Stimulated activated CD4-positive, alpha-beta T cell treated with anti-CD3 and anti-CD28 coated beads, Interleukin-4, amount 100 ng/mL, for 4 hours (primary cell): ENCODE data around the gene MST1.

Experiments
- DNase-seq, 2 experiments: peaks; one replicate each; pipeline ENCODE4 v3.0.0-alpha.2; 2020

The MST1 gene

DNA sequence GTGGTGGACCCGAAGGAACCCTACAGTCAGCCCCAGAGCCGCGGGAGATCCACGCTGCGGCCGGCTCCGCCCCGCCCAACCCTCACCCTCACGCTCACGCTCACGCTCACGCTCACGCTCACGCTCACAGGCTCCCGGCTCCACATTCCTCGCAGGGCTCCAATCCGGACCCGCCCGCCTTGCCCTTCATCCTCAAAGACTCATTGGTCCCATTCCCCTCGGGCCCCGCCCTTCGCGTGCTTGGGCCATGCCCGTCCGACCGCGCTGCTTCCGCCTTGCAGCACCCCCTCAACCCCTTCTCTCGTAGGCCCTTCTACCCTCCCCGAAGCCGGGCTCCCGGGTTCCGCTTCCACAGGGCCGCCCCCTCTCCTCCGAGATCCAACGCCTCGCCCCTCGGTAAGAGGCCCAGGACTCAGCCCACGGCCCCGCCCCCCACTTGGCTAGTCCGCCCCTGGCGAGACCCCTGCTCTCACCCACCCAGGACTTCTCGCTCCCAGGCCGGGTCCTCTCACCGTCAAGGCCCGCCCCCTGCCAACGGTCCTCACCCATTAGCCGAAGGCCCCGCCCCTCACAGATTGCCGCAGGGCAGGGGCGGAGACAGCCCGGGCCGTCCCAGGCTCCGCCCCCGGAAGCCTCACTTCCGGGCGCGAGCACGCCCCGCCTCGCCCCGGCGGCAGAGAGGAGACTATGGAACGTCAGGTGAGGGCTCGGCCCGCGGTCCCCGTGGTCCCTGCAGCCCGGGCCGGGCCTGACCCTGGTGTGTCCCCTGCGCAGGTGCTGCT lies 15.4 kb downstream of the MST1 start, which contains the start of gene APEH:
TSS of gene APEH (plus strand) at position 637 of the 782 bp plus-strand sequence. CDS start at position 688, 51 bp downstream.
- DNase-seq, result peak; percentile 97 to 98

DNA sequence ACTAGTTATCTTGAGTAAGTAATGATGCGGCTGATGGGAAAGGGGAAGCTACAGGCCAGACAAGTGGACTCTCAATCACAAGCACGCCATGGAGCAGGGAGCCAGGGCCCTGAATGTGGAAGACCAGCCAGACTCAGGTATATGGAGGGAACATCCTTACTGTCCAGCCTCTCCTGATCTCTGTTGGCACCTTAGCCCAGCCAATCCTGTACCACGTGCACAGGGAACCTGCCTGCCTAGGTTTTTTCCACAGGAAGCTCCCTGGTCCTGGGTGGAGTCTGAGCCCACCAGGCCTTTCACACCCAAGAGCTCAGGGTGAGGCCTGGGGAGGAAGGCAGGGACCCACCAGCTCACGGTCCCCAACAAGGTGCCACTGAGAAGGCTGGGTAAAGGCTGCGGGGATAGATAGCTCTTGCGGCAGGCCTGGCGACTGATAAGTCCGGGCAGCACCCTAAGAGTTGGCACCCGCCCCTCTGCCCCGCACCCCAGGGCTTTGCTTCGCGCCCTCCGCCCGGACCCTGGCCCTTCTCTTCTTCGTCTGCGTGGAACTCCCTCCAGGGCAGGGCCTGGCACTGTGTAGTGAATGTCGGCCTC lies 16.1 kb downstream of the MST1 start:
- DNase-seq, result no peak

DNA sequence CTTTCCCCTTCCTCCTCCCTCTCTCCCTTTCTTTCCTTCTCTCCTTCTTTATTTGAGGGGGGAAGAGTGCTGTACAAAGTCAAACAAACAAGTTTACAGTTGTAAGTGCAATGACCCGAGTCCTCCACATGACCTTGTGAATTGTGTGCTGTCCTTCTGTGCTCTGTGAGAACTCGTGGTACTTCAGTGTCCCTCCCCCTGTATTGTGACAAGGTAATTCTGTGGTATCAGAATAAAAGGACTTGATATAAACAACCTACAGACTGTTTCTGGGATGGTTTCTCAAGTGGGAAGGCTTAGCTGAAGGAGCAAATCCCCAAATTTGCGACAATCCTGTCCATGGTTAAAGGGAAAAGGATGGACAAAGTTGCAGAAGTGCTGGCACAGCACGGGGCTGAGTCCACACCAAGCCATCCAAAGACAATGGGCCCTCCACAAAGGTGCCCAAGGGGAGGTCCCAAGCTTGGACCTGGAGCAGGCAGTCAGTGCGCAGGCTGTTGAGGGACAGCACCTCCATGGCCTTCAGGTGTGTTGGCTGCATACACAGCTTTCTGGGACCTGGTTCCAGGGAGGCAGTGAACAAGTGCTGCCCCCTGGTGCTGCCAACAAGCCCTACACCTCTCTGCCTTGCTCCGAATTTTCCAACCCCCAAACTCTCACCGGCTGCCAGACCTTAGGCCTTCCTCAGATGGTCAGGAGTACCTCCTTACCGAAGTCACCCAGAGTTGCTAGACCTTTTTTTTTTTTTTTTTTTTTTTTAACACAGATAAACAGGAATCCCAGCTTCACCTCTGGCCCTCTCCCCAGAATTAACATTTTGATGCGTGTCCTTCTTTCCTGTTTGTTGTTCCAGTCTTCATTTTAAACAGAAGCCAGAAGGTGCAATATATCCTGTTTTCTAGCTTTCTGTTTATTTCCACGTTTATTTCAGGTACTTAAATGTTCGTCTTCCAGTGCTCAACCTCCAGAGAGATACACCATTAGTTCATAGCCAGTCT lies 17.7 kb downstream of the MST1 start:
- peak; percentile 61 to 68 for DNase-seq

DNA sequence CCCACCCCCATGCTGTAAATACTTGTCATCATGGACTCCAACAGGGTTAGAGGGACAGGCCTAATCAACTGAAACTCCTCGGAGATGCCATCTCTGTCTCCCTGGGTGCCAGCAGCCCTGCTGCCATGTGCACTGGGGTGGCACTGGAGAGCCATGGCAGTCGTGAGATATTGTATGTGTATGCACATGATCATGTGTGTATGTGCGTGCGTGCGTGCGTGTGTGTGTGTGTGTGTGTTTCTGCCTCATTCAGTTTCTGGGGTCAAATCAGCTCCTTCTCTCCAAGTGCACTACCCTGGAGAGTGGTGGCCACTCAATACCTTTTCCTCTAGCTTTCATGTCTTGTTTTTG lies 18.4 kb downstream of the MST1 start:
- no peak for DNase-seq

DNA sequence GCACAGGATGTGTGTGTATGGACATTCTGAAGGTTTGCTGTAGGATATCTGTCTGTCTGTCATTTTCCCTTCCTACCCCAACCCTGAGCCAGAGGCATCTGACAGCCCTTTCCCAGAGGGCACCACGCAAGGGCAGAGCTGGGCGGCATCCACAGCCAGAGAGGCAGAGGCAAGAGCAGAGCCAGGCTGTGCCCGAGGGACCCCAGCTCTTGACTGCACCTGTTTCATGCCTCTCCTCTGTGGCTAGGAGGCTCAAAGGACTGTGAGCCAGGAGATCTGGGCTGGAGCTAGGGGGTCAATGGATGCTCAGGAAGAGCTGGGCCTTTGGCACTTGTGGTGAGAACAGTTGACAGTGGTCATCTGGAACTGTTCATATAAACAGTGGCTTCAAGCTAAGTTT lies 19.9 kb downstream of the MST1 start:
- DNase-seq, result no peak

DNA sequence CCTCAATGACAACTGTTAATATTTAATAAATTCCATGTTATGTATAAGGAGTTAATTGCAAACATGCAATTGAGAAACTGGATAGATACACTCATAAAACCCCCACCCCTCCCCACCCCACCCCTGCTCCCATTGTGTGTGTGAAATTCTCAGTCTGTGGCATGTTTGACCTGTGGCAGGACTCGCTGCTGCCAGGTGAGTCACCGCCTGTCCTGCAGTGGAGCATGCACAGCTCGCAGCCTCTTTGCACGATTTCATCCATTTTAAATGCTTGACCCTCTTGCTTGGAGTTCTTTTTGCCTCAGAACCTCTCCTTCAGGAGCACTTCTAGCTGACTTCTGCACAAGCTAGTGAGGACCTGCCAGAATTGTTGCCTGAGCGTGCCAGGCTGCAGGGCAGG lies 20.4 kb downstream of the MST1 start:
- no peak for DNase-seq

DNA sequence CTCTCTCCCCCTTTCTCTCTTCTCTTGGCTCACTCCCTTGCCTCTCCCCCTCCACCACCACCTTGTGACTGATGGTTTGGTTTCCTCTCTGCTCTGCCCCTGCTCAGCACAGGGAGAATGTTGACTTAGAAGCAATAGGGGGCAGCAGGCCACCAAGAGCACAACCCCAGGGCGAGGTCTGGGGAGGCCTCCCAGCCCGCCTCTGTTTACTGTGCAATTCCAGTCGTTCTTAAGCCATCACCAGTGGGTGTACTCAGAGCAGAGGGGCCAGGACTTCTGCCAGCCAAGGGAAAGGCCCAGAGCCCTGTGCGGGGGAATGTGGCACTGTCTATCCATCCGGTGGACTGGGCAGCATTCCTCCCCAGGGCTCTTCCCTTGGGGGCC lies 20.9 kb downstream of the MST1 start:
- DNase-seq, result no peak

DNA sequence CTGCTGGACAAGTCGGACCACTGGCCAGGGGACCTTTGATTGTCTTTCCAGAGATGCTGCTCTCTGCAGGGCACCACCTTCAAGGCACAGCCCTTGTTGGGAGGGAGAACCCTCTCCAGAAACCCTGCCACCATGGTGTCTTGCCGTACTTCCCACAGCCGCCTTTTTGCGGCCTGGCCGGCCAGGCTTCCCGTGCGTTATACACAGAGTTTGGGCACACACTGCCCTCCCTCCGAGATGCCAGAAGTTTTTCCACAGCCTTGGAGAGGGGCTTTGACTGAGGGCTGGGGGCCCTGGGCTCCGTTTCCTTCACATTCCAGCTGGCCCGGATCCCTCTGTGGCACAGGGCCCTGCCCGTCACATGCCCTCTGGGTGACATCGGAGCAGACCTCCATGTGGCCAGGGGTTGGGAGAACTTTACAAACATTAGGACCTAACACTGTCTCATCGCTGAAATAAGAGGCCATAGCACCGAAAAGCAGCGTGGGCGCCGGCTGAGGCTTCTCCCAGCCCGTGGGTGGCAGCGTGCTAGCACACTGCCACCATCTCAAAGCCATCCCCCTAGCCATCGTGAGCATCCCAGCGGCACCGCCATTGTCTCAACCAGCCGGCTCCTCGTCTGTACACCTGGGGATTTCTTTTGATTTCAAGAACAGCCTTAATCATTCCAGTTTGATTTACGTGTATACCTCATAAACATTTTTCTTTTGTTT lies 21.4 kb downstream of the MST1 start:
- no peak for DNase-seq

DNA sequence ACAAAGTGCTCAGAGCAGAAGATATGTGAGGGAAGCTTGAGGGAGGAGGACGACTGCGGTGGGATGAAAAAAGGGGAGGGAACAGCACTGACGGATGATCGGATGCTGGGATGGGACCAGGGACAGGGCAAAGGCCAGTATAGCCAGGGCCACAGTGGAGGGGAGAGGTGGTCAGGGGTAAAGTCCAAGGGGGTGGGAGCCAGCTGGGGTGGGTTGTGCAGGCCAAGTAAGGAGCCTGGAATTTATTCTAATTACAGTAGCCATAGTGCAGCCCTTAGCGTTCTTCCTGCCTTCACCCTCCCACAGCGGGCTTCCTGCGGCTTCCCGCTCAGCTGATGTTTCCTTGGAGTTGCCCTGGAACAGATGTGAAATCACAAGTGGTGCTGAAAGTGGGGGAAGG lies 22.7 kb downstream of the MST1 start:
- no peak for DNase-seq

DNA sequence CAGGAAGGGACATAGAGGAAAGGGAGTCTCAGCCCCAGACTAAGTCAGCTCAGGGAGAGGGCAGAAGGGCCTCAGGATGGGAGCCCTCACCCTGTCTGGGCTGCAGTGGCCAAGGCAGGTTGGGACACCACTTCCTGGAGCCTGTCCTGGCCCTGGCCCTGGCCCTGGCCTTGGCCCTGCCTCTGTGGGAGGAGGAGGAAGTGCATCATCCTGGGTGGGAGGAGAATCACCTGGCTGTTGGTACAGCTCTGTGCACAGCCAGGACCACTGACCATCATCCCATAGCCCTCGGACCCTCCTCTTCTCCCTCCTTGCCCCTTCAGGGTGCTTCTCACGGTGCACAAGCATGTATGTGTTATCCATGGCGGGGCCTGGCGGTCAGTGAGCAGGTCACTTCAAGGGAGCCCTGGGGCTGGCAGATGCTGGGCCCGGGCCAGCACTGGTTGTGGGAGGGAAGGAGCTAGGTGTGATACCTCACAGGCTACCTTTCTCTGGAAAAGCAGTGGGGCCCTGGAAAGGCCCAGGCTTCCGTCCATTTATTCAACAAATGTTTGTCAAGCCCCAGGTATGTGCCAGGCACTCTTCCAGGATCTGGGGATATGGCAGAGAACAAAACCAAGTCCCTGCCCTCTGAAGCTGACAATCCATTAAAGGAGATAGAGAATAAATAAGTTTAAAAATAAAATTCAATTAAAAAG lies 23.3 kb downstream of the MST1 start:
- no peak for DNase-seq

DNA sequence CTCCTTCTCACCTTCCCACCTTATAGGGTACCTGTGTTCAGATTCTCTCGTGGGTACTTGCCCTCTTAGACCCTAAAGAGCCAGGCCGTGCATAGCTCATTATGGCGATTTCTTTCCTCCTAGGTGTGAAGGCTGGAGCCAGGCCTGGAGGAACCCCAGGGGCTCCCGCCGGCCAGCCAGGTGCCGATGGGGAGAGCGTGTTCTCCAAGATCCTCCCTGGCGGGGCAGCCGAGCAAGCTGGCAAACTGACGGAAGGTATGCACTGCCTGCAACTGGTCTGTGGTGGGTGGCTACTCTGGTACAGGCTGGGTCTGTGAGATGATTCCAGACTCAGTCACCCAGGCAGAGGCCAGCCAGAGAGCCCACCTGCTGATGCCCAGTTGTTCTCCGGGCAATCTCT lies 25.0 kb downstream of the MST1 start:
- DNase-seq, result no peak

DNA sequence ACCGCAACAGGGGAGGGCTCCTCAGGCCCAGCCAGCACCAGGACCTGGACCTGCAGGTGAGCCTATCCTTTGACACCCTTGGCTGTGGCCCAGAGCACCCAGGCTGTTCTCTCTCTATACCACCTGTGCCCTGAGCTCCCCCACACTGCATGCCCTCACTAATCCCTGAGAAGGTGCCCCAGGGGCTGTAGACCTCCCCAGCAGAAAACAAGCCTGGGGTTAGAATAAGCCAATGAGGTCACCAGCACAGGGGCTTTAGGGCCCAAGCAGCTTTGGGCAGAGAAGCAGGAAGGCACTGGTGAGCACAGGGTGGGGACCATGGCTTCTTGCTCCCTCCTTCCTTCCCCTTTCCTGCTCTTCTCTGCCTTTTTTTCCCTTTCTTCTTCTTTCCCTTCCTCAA lies 25.4 kb downstream of the MST1 start:
- no peak for DNase-seq

DNA sequence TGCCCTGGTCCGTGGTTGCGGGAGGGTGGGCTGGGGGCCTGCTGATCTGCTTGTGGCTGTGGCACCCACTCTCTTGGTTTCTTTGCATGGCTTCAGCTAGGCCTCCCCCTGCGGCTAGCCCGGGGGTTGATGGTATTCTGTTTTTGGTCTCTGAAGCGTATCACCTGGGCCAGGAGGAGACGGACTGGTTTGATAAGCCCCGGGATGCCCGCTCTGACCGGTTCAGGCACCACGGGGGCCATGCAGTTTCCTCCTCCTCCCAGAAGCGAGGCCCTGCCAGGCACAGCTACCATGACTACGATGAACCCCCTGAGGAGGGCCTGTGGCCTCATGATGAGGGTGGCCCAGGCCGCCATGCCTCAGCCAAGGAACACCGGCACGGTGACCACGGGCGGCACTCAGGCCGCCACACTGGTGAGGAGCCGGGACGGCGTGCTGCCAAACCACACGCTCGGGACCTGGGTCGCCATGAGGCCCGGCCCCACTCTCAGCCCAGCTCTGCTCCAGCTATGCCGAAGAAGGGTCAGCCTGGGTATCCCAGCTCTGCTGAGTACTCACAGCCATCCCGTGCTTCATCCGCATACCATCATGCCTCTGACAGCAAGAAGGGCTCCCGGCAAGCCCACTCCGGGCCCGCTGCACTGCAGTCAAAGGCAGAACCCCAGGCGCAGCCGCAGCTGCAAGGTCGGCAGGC lies 26.4 kb downstream of the MST1 start:
- no peak for DNase-seq

DNA sequence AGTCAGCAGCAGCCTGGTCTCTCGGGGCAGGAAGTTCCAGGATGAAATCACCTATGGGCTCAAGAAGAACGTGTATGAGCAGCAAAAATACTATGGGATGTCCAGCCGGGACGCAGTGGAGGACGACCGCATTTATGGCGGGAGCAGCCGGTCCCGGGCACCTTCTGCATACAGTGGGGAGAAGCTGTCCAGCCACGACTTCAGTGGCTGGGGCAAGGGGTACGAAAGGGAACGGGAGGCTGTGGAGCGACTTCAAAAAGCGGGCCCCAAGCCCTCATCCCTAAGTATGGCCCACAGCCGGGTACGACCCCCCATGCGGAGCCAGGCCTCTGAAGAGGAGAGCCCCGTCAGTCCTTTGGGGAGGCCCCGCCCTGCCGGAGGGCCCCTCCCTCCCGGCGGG lies 27.3 kb downstream of the MST1 start:
- no peak for DNase-seq

DNA sequence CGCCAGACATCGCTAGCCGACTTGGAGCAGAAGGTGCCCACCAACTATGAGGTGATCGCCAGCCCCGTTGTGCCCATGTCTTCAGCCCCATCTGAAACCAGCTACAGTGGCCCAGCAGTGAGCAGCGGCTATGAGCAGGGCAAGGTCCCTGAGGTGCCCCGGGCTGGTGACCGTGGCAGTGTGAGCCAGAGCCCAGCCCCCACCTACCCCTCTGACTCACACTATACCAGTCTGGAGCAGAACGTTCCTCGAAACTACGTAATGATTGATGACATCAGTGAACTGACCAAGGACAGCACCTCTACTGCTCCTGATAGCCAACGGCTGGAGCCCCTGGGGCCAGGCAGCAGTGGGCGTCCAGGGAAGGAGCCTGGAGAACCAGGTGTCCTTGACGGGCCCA lies 28.0 kb downstream of the MST1 start:
- no peak for DNase-seq

DNA sequence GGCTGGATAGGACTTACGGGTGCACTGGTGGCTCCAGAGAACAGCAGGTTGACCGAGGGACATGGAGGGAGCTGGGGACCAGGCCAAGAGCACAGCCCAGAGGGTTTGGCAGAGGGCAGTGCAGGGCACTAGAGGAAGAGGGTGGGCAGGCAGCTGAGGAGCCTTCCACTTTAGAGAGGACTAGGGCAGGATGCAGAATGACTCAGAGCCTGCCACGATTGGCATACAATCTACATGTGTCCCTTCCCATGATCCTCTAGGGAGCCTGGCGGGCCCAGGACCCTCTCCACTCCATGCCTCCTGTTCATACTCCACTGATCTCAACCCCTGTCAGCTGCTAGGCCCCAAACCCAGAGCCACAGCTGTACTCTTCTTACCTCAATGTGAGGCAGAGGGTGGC lies 29.5 kb downstream of the MST1 start:
- DNase-seq, result no peak

DNA sequence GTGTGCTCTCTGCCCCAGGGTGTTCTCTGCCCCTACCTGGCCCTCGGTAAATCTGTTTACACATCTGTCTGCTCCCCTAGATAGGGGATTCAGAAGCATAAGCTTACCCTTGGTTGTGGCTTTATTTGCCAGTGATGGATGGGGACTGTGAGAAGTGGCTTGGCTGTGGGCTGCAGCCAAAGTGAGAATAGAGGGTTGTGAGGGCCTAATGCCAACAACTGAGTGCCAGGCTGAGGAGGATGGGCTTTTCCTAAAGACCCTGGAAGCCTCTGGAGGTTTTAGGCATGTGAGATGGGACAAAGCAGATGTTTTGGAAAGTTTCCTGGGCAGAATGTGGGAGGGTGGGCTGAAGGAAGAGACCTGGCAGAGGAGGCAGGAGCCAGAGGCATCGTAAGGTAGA lies 30.6 kb downstream of the MST1 start:
- DNase-seq, result no peak

DNA sequence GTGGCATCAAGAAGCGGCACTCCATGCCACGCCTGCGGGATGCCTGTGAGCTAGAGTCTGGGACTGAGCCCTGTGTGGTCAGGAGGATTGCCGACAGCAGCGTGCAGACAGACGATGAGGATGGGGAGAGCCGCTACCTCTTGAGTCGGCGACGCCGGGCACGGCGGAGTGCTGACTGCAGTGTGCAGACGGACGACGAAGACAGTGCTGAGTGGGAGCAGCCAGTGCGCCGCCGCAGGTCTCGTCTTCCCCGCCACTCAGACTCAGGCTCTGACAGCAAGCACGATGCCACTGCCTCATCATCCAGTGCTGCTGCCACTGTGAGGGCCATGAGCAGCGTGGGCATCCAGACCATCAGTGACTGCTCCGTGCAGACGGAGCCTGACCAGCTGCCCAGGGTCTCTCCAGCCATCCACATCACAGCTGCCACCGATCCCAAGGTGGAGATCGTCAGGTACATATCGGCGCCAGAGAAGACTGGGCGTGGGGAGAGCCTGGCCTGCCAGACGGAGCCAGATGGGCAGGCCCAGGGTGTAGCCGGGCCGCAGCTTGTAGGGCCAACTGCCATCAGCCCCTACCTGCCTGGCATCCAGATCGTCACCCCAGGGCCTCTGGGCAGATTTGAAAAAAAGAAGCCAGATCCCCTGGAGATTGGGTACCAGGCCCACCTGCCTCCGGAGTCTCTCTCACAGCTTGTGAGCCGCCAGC lies 31.9 kb downstream of the MST1 start:
- no peak for DNase-seq

DNA sequence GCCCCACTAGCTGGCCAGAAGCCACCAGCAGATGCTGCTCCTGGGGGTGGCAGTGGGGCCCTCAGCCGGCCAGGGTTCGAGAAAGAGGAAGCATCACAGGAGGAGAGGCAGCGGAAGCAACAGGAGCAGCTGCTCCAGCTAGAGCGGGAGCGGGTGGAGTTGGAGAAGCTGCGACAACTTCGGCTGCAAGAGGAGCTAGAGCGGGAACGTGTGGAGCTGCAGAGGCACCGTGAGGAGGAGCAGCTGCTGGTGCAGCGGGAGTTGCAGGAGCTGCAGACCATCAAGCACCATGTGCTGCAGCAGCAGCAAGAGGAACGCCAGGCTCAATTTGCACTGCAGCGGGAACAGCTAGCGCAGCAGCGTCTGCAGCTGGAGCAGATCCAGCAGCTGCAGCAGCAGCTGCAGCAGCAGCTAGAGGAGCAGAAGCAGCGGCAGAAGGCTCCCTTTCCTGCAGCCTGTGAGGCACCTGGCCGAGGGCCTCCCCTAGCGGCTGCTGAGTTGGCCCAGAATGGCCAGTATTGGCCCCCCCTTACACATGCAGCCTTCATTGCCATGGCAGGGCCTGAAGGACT lies 32.6 kb downstream of the MST1 start:
- DNase-seq, result no peak

DNA sequence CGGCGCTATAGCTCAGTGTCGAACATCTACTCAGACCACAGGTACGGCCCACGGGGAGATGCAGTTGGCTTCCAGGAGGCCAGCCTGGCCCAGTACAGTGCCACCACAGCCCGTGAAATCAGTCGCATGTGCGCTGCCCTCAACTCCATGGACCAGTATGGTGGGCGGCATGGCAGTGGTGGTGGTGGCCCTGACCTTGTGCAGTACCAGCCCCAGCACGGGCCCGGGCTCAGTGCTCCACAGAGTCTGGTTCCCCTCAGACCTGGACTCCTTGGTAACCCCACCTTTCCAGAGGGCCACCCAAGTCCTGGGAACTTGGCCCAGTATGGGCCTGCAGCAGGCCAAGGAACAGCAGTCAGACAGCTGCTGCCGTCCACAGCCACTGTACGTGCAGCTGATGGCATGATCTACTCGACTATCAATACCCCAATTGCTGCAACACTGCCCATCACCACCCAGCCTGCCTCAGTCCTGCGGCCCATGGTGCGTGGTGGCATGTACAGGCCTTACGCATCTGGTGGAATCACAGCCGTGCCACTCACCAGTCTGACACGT lies 33.5 kb downstream of the MST1 start:
- DNase-seq, result no peak
